ENCODE measurements around the gene KCNMA1. TPM values are rescaled to one million over a fixed set of nuclear protein-coding genes. Genes with fewer than 3 reads are reported as not detected.

KCNMA1 gene
- total RNA-seq, 1 donor from 2014 or later = 15.8 TPM

DNA sequence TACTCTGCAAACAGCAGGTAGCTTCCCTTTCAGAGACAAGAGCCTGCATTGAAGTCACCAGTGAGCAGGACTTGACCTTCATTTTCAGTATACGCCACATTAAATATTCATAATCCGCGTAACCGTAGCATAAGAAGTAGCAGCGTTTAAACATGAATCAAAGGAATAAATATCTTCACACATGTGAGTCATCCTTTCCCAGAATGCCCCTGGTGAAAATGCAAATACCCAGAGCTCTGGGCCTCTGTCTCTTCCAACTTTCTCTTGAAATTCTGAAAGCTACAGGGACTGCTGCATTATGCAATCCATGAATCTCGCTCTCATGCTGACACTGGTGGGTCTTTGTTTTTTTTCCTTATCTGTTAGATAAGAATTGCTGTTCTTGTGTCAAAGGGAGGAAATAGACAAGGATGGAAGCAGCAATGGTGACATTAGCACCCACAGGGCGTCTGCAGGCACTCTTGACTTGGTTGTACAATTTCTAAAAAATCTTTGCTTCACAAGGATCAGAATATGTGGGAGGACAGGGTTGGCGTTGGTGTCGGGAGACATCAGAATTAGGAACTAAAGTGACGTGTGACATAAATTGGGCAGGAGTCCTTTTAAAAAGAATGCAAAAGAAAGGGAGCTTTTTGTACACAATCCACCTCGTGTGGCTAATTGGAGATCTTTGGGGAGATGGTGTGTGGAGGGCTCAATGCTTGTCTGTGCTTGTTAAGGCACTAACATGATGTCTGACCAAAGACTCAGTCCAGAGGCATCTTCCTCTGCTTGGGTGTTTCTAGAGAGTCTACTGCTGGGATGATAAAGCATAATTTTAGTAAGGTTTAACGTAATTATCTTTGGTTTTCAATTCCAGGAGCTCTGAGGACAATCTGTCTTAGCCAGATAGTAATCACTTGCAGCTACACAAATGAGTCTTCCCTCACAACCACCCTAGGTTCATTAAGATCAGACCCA, 390.3 kb downstream of the KCNMA1 start:
- TF ChIP-seq, protein P1, sequence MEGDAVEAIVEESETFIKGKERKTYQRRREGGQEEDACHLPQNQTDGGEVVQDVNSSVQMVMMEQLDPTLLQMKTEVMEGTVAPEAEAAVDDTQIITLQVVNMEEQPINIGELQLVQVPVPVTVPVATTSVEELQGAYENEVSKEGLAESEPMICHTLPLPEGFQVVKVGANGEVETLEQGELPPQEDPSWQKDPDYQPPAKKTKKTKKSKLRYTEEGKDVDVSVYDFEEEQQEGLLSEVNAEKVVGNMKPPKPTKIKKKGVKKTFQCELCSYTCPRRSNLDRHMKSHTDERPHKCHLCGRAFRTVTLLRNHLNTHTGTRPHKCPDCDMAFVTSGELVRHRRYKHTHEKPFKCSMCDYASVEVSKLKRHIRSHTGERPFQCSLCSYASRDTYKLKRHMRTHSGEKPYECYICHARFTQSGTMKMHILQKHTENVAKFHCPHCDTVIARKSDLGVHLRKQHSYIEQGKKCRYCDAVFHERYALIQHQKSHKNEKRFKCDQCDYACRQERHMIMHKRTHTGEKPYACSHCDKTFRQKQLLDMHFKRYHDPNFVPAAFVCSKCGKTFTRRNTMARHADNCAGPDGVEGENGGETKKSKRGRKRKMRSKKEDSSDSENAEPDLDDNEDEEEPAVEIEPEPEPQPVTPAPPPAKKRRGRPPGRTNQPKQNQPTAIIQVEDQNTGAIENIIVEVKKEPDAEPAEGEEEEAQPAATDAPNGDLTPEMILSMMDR (IDR thresholded peaks at IDR 0.05; ENCODE audit: insufficient read depth, low read length, severe bottlenecking) = no peak
- Histone ChIP-seq H3K4me3 (ENCODE audit: low read depth, low read length) (no peak overlapping the region), H3K27me3 (ENCODE audit: control insufficient read depth, insufficient read depth, low read length) (no peaks in the 10 kb centered on the region), H3K36me3 (ENCODE audit: control insufficient read depth, insufficient read depth, low read length) (no peaks in the 10 kb centered on the region)
- no peak for FAIRE-seq
- peak; percentile 73 for DNase-seq (ENCODE audit: low read depth)

DNA sequence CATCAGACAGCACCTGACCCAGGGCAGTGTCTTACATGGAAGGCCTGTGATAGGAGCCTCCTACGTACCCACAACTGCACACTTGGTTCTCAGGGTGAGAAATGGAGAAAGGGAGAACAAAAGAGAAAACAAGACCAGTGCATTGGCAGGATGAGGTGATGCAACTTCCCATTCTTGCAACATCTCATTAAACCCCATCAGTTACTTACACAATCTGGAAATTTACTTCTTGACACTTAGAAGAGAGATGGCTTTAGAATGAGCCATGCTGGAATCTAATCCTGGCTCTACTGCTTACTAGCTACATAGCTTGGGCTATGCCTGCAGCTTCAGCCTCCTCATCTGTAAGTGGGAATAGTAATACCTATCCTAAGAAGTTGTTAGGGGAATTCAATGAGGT, 391.7 kb downstream of the KCNMA1 start:
- no peaks in the 10 kb centered on the region for H3K27me3 ChIP-seq (ENCODE audit: control insufficient read depth, insufficient read depth, low read length)
- H3K4me3 ChIP-seq (ENCODE audit: low read depth, low read length) = no peak overlapping the region
- FAIRE-seq (no peak), DNase-seq (ENCODE audit: low read depth) (peak; percentile 24)
- no peaks in the 10 kb centered on the region for H3K36me3 ChIP-seq (ENCODE audit: control insufficient read depth, insufficient read depth, low read length)
- TF ChIP-seq, protein P1 (IDR thresholded peaks at IDR 0.05; ENCODE audit: insufficient read depth, low read length, severe bottlenecking) = no peak

DNA sequence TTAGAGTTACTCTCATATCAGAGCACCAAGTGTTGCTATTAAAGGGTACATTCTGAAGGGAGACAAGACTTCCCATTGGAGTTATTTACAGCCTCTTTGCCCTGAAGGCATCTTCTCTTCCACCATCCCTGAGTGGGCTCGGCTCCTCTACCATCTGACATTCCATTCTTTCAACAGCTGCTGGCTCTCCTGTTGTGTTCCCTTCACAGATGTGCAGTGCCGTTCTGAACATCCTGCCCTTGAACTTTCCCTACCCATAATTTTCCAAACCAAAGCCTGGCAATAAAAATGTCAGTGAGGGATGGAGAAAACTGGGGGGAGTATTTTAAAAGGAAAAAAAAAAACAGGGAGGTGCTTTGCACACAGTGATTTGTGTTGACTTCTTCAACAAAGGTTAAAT, 392.9 kb downstream of the KCNMA1 start:
- DNase-seq (ENCODE audit: low read depth) (no peak), FAIRE-seq (no peak)
- H3K36me3 ChIP-seq (ENCODE audit: control insufficient read depth, insufficient read depth, low read length) = no peaks in the 10 kb centered on the region
- H3K27me3 ChIP-seq (ENCODE audit: control insufficient read depth, insufficient read depth, low read length) = no peaks in the 10 kb centered on the region
- TF ChIP-seq, protein P1 (IDR thresholded peaks at IDR 0.05; ENCODE audit: insufficient read depth, low read length, severe bottlenecking) = no peak
- no peak overlapping the region for H3K4me3 ChIP-seq (ENCODE audit: low read depth, low read length)

DNA sequence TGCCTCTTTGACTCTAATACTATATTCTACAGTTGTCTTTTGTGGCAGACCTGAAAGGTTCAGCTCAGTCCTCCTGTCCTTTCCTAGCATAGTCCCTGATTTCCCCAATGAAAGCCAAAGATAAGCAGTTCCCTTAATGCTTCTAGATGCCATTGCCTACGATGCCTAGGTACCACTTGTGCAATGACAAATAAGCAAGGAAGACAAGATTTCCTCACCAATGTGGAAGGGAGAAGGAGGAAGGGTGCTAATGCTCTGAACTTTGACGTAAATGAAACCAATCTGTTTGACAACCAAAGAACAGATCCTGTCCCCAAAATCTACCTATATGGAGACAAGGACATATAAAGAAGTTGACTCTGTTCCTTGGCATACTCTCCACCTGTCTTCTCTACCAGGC, 393.3 kb downstream of the KCNMA1 start:
- no peak for FAIRE-seq

DNA sequence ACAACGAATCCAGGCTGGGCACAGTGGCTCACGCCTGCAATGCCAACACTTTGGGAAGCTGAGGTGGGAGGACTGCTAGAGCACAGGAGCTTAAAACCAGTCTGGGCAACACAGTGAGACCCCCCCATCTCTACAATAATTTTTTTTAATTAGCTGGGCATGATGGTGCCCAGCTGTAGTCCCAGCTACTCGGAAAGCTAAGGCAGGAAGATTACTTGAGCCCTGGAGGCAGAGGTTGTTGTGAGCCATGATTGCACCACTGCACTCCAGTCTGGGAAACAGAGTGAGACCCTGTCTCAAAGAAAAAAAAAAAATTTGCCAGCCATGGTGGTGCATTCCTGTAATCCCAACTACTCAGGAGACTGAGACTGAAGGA, 396.3 kb downstream of the KCNMA1 start:
- no peak overlapping the region for H3K4me3 ChIP-seq (ENCODE audit: low read depth, low read length)
- no peaks in the 10 kb centered on the region for H3K36me3 ChIP-seq (ENCODE audit: control insufficient read depth, insufficient read depth, low read length)
- no peaks in the 10 kb centered on the region for H3K27me3 ChIP-seq (ENCODE audit: control insufficient read depth, insufficient read depth, low read length)
- TF ChIP-seq, protein P1 (IDR thresholded peaks at IDR 0.05; ENCODE audit: insufficient read depth, low read length, severe bottlenecking) = no peak
- FAIRE-seq = no peak
- no peak for DNase-seq (ENCODE audit: low read depth)

More for the DNA sequence above, 393.3 kb downstream of the KCNMA1 start:
- no peaks in the 10 kb centered on the region for H3K27me3 ChIP-seq (ENCODE audit: control insufficient read depth, insufficient read depth, low read length)
- TF ChIP-seq, protein P1 (IDR thresholded peaks at IDR 0.05; ENCODE audit: insufficient read depth, low read length, severe bottlenecking) = no peak
- H3K36me3 ChIP-seq (ENCODE audit: control insufficient read depth, insufficient read depth, low read length) = no peaks in the 10 kb centered on the region
- no peak overlapping the region for H3K4me3 ChIP-seq (ENCODE audit: low read depth, low read length)
- no peak for DNase-seq (ENCODE audit: low read depth)

Data from bronchial epithelial cell (primary cell).